Adrenal gland (tissue), 12 donors: ENCODE measurements around the gene SRGAP3. TPM values are rescaled to one million over a fixed set of nuclear protein-coding genes. Genes with fewer than 3 reads are reported as not detected.

ENCODE experiments used
- DNase-seq, 7 donors: peaks; one replicate each; pipeline ENCODE4 v3.0.0-alpha.2; 2019 to 2020
- H3K27ac ChIP-seq, 5 donors: fragments of 200-600 bp; sonication (generic) in 4 of 5; 1 replicate in 3 of 5; 2 replicates in 2 of 5; pipeline versions ENCODE4 v1.5.1 to v1.8.0; 2016 to 2020; ENCODE audit warnings: mild to moderate bottlenecking in 1 of 5
- H3K27me3 ChIP-seq: fragments of 200-600 bp; 2 replicates; pipeline ENCODE4 v1.8.0; 2021
- H3K36me3 ChIP-seq, 2 donors: fragments of 200-600 bp; replicated peaks in 1 of 2; 1 replicate in 1 of 2; 2 replicates in 1 of 2; pipeline versions ENCODE4 v1.5.1 to v1.8.0; 2018 to 2022
- H3K4me1 ChIP-seq, 2 donors: fragments of 200-600 bp; replicated peaks in 1 of 2; 1 replicate in 1 of 2; 2 replicates in 1 of 2; pipeline versions ENCODE4 v1.5.1 to v1.8.0; 2018 to 2021
- H3K4me3 ChIP-seq, 4 donors: fragments of 200-600 bp; sonication (generic) in 3 of 4; one replicate each; pipeline ENCODE4 v1.5.1; 2016 to 2018
- H3K9me3 ChIP-seq, 3 donors: fragments of 200-600 bp; sonication (generic) in 1 of 3; replicated peaks in 1 of 3; 1 replicate in 2 of 3; 2 replicates in 1 of 3; pipeline versions ENCODE4 v1.5.1 to v1.8.0; 2016 to 2021
- CTCF ChIP-seq, 6 experiments: fragments of 450-650 bp in 4 of 6; fragments of 200-600 bp in 2 of 6; sonication (generic) in 1 of 6; IDR thresholded peaks; 1 replicate in 5 of 6; 2 replicates in 1 of 6; pipeline versions ENCODE4 v1.5.1 to v1.8.0; 2016 to 2021; ENCODE audit warnings: antibody characterized with exemption in 6 of 6, mild to moderate bottlenecking in 2 of 6, moderate library complexity in 1 of 6
- POLR2A ChIP-seq, 2 donors: fragments of 450-650 bp; IDR thresholded peaks; one replicate each; pipeline ENCODE4 v1.6.1; 2017; ENCODE audit warnings: antibody characterized with exemption in 2 of 2, mild to moderate bottlenecking in 2 of 2, moderate library complexity in 1 of 2
- WGBS, 4 donors: extraction: QIAGEN DNeasy Blood & Tissue Kit in 2 of 4; methylation state at CpG; one replicate each; pipeline versions ENCODE4 v1.1.5 to v1.1.7; 2013 to 2017; 5-methylcytosine and 5-hydroxymethylcytosine counted together
- intact Hi-C, 2 donors: fragments of 100-400 bp; cut with DNase I; formaldehyde crosslinking; loops; one replicate each; pipeline versions ENCODE4 v1.14.1 to v1.15.0; 2022 to 2023
- polyA plus RNA-seq, 3 donors: library from polyadenylated mRNA; stranded (reverse); fragments of 200-250 nt in 2 of 3; fragments of 350-450 nt in 1 of 3; fragmentation: Illumina TruSeq in 1 of 3; extraction: RNeasy Lipid Tissue Mini Kit (QIAGEN cat#74804) in 1 of 3; gene quantifications; one replicate each; pipeline ENCODE4 v1.2.3, GENCODE V29; 2013 to 2014
- total RNA-seq, 9 donors: library from RNA; depleted of rRNA in 4 of 9; stranded (reverse); fragments of >200 nt in 4 of 9; fragments of 120-200 nt in 1 of 9; fragmentation: NEBNext Ultra II Directional in 1 of 9; extraction: Animal tissue kit (Norgen Biotek cat#: 25700) in 1 of 9; gene quantifications; one replicate each; pipeline versions ENCODE4 v1.1.0 to v1.2.4, GENCODE V29; 2013 to 2023
- donor health status: healthy with polysubstance abuse.
- donor health status: Bipolar disorder and iron deficiency.
- donor health status: DM: yes; HTN: yes; CAD: no.
- donor health status: DM: no; HTN: no; CAD: no.
- donor health status: DM: no; HTN: no; CAD: no.
- donor health status: DM: yes; HTN: yes; CAD: no.

SRGAP3 gene
- total and polyA plus RNA-seq, 12 donors, result 3.3 to 35.0 (median 17.8) TPM

GRCh38 chr3:9035961-9036360, 213.5 kb downstream of the SRGAP3 start:
- peaks cover 0 to 18% of the 10 kb centered on the region in 2 donors for H3K4me1 ChIP-seq
- 79 to 91% (median 86%) methylated on average over 2 of the region's 2 CpGs for WGBS, 4 donors
- H3K9me3 ChIP-seq, result no peaks in the 10 kb centered on the region
- H3K27ac ChIP-seq, result peak overlapping the region in 1 of 5 donors; percentile 54
- no peak for DNase-seq
- H3K27me3 ChIP-seq, result no peaks in the 10 kb centered on the region
- H3K36me3 ChIP-seq, result no peaks in the 10 kb centered on the region
- H3K4me3 ChIP-seq, result no peak overlapping the region
- intact Hi-C loops, result no loop called here
- TF ChIP-seq CTCF (IDR thresholded peaks at IDR 0.05) (no peak), POLR2A (IDR thresholded peaks at IDR 0.05) (no peak)

- Histone ChIP-seq H3K36me3 (no peaks in the 10 kb centered on the region), H3K9me3 (no peaks in the 10 kb centered on the region), H3K4me3 (no peak overlapping the region), H3K27me3 (no peaks in the 10 kb centered on the region), H3K27ac (no peak overlapping the region), H3K4me1 (peaks cover 0 to 18% of the 10 kb centered on the region in 2 donors)
- WGBS, 4 donors, result 70 to 77% (median 72%) methylated on average over 4 of the region's 4 CpGs
- intact Hi-C loops, result no loop called here
- DNase-seq, result no peak
- TF ChIP-seq CTCF (IDR thresholded peaks at IDR 0.05), result no peak
- no peak for TF ChIP-seq POLR2A (IDR thresholded peaks at IDR 0.05)
These were observed 214.0 kb downstream of the SRGAP3 start for GRCh38 chr3:9035473-9035872.

GRCh38 chr3:9033867-9034266, 215.6 kb downstream of the SRGAP3 start:
- Histone ChIP-seq H3K27ac (no peak overlapping the region), H3K4me1 (peaks cover 0 to 18% of the 10 kb centered on the region in 2 donors), H3K27me3 (no peaks in the 10 kb centered on the region), H3K4me3 (no peak overlapping the region), H3K36me3 (no peaks in the 10 kb centered on the region), H3K9me3 (no peaks in the 10 kb centered on the region)
- TF ChIP-seq CTCF (IDR thresholded peaks at IDR 0.05) (no peak), POLR2A (IDR thresholded peaks at IDR 0.05) (no peak)
- intact Hi-C loops, result no loop called here
- WGBS, 4 donors, result 75 to 100% (median 82%) methylated on average over 1 of the region's 1 CpG
- DNase-seq, result no peak

- intact Hi-C loops, result no loop called here
- Histone ChIP-seq H3K4me3 (no peak overlapping the region), H3K9me3 (no peaks in the 10 kb centered on the region), H3K36me3 (no peaks in the 10 kb centered on the region), H3K27me3 (no peaks in the 10 kb centered on the region), H3K27ac (no peak overlapping the region), H3K4me1 (peaks cover 3 to 31% of the 10 kb centered on the region in 2 donors)
- TF ChIP-seq CTCF (IDR thresholded peaks at IDR 0.05), result no peak
- TF ChIP-seq POLR2A (IDR thresholded peaks at IDR 0.05), result no peak
- DNase-seq, result no peak
- WGBS, 4 donors, result 90 to 94% (median 92%) methylated on average over 11 of the region's 11 CpGs
These were observed 217.1 kb downstream of the SRGAP3 start for GRCh38 chr3:9032231-9032777.
